Measurements from ENCODE around the gene ANGPTL5.
"Not testable (repeated sequence)": the region's sequence is repeated elsewhere in the genome, so short reads cannot be mapped to it uniquely, and the experiment has no call there.

ANGPTL5 gene

DNA sequence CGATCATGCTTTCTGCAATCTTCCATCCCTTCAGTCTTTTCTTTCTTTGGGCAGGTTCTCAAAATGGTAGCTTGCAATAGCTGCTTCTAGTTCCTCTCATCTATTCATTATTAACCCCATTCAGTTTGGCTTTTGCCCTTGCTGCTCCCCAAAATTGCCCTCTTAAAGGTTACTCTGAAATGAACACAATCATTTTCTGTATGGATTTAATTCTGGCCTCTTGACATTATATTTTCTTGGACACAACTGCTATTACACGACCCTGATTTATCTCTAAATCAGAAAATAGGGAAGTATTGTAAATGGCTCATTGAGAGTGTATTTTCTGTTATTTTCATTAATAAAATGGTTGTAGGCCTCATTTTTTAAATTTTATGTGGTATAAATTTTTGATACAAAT, at the start of gene ANGPTL5:
ANGPTL5 (minus strand) TSS at position 101 of the 400 bp plus-strand sequence. CDS start 8,613 bp downstream, outside the sequence.
- DNase-seq: no peak

DNA sequence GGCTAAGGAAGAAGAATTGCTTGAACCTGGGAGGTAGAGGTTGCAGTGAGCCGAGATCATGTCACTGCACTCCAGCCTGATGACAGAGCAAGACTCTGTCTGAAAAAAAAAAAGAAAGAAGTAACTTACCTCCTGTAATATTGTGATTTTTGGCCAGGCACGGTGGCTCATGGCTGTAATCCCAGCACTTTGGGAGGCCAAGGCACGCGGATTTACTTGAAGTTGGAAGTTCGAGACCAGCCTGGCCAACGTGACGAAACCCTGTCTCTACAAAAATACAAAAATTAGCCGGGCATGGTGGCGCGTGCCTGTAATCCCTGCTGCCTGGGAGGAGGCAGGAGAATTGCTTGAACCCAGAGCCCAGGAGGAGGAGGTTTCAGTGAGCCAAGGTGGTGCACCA, 47.9 kb upstream of the ANGPTL5 start:
- not testable (repeated sequence) for DNase-seq

DNA sequence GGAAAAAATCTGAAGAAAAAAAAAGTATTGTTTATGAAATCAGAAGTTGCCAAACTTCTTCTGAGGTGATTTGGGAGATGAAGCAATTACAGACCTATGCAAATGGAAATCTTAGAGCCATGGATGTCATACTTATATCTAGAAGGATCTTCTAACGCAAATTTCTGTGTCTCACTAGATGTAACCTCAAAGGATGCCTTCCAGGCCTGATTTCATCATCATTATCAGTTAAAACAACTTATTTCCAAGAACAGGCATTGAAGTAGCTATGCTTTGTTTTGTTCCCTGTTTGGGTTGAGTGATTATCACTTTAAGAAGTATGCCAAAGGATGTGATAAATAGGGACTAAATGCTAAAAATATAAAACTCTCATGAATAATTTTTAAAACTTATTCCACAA, 43.9 kb upstream of the ANGPTL5 start:
- DNase-seq: no peak

DNA sequence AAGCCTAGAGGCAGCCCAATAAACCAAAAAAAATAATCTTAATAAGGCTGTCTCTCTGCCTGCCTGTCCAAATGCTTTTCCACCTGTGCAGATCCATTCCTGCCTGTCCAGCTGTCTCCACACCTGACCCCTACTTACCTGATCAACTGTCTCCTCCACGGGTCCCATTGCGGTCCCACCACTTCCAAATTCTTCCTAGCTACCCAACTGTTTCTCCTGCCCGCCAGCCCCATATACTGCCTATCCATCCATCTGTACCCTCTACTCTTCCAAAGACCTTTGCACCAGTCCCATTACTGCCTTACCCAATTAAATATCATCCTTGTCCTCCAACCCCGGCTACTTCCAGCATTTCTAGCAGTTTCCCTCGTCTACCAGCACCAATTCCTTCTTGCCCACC, 39.4 kb upstream of the ANGPTL5 start:
- no peak for DNase-seq

DNA sequence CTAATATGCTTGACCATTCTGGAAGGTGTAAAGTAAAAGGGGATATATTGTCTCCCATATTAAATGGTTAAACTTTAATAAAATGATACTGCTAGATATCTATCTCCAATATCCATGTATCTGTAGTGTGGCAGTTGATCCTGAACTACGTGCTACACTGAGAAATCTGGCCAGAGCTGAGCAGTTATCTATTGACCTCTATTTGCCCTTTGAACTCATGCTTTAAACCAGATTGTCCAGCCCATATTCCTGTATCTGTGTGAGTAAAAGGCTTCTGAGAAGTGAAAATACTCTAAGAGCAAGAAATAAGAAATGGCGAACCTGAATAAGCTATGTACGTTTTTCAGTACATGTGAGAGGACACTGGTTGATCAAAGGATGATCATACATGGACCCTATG, 39.0 kb upstream of the ANGPTL5 start:
- no peak for DNase-seq

DNA sequence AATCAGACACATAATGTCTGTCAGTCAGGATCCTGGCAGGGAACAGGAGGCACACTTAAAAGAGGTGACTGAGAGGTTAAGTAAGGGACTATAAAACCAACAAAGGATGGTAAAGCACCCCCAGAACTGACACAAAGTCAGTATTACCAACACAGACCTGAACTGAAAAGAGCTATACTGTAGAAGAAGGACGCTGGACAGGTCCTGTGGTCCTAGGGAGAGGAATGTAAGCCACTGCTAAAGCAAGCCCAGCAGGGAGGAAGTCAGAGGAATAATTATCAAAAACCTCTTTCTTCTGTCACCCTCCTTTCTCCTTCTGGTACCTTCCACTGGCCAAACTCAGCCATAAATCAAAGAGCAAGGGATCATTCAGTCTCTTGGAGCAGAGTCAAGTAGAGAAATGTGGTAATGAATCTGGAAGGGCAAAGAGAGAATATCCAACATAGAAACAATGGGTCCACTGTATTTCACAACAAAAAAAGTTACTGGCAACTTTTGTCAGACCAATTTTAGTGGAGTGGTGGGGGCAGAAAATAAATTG, 33.4 kb upstream of the ANGPTL5 start:
- no peak for DNase-seq

DNA sequence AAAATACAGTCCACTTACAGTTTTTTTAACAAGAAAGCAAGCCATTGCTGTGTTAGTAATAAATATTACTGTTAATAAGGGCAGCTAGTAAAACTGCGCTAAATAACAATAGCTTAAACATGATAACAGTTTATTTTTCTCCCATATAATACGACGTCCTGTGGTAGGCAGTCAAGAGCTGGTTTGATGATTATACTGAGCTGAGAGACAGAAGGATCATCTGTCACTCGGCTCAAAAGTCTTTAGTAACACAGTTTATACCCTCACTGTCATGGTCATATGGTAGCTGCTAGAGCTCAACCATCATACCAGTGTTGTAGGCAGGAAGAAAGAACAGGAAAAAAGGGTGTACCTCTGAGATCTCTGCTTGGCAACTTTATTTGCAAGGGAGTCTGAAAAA, 29.1 kb upstream of the ANGPTL5 start:
- DNase-seq: no peak

DNA sequence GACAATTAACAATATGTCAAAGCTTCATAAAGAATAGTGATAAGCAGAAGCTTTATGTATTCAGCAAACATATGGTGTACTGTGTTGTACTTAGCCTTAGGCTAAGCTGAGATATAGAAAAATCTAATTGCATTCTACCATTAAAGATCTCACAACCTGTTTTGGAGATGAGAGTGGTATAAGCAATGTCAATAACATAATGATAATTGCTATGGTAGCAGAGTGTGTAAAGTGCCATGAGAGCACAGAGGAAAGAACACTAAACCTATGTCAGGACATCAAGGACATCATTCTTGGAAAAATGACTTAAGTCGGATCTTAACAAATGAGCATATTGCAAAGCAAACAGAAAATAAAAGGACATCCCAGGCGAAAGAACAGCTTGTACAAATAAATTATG, 28.6 kb upstream of the ANGPTL5 start:
- no peak for DNase-seq

DNA sequence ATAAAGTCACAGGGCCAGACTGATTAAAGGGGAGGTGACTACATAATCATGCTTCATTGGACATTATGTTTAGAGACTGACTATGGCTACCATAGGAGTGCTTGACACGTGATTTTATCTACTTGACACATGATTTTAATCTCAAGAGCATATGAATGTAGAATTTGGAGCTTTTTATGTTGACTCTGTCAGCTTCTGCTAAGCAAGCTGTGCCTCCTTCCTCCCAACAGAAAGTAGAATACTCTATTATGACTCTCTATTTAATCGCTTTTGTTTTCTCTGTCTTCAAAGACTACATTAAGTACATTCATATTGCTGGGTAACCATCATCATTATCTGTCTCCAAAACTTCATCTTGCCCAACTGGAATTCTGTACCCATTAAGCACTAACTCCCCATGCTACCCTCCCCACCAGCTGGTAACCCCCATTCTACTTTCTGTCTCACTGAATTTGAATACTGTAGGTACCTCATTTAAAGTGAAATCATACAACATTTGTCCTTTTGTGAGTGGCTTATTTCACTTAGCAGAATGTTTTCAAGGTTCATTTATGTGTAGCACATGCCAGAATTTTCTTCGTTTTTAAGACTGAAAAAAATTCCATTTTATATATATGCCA, 24.7 kb upstream of the ANGPTL5 start:
- DNase-seq: no peak

DNA sequence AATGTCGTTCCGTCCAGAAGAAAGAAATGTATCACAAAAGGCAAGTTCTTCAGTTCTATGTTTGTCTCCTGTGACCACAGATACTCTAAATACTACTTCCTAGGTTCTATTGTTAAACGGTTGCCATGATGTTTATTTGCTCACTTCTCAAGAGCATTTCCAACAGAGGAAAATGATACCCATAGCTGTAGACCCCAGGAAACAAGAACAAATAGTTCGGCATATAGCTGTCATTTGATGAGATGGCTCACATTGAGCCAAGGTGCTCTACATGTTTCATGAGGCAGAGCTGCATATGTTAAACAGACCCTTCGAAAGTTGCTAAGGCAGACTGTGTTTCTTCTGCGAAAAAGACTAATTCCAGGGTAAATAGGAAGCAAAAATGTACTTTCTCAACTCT, 15.4 kb upstream of the ANGPTL5 start:
- DNase-seq: no peak

DNA sequence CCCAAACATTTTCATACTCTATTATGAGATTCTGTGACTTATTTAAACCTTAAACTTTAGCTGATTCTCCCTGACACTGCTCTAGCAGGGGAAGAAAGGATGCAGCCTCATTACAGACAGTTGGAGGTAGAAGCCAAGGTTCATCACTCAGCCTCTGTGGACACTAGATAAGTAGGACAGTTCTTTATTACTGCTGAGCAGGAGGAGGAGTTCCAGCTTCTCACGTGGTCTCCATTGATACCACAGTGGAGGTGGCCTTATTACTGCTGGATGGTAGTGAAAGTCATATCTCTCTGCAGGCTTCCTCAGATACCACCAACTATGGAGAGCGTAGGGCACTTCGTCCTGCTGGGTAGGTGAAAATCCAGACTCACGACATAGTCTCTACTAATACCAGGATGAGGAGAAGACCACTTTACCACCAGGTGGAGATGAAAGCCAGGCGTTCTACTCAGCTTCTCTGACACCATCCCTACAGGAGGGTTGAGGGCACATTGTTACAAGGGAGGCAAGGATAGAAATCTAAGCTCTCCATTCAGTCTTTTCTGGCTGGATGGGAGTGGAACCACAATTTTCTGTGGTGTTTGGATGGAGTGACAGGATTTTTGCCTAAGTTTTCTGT, 13.1 kb upstream of the ANGPTL5 start:
- no peak for DNase-seq

DNA sequence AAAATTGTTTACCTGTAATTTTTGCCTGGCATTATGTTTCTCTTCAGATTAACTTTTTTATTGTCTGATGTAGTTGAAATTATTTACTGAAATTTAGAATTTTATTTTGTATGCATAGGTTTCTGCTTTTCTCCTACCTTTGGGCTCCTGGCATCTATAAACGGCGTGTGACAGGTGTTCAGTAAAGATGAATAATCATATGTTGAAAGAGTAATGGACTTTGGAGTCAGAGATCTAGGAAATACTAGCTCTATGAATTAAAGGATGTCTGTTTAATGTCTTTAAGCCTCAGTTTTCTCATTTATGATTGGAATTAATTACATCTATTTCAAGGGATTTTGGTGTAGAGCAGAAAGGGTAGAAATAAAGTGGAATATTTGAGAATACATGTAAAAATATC, 7.2 kb upstream of the ANGPTL5 start:
- no peak for DNase-seq

DNA sequence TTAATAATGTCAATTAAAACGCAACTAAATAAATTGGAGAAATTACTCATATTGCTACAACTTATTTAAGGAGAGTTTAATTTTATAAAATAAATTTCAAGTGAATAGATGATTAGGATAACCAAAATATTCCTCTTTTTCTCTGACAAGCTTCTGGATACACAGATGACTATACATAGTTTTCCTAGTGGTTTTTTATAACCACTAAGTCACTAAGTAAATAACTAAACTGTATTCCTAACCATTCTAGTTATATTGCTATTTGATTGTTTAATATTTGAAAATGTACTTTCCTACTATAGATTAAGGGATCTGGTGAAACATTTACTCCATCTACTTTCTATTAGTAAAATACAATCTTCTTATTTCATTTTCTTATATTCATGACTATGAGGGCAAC, 4.7 kb upstream of the ANGPTL5 start:
- DNase-seq: no peak

DNA sequence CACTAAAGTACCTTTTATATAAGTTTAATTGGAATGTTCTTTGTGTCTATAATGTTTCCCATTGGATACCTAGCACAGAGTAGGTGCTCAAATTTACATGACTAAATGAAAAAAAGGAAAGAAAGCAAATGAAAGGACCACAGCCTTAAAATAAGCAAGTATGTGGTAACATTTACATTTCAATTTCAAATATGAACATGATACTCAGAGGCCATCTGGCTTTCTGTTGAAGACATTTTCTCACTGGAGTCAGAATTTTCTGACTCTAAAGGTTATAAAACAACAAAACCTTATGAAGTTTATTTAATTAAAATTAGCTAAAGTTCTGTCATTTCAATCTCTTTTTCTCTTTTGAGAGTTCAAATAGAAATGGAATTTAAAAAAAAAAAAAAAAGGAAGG, 904 bp upstream of the ANGPTL5 start:
- no peak for DNase-seq

DNA sequence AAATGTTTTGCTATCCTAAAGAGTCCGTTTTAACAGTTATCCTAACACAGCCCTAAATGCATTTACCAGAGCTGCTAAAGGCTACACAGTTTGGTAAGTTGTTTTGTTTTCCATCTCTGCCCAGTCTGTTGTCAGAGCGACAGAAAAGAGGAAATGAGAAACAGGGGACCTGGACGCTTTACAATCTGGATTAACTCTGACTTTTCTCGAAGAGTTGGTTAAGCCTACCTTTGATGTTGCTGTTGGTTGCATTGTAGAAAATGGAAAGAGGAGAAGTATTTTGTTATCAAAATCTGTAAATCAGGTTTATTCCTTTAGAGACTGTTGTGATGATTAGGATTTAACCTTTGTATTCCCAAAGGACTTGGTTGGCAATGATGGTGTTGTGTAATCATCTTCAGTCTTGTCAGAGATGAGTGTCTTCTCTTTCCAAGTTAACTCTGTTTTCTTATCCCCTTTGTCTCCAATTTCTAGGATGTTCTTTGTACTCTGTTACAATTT, 481 bp downstream of the ANGPTL5 start:
- no peak for DNase-seq

DNA sequence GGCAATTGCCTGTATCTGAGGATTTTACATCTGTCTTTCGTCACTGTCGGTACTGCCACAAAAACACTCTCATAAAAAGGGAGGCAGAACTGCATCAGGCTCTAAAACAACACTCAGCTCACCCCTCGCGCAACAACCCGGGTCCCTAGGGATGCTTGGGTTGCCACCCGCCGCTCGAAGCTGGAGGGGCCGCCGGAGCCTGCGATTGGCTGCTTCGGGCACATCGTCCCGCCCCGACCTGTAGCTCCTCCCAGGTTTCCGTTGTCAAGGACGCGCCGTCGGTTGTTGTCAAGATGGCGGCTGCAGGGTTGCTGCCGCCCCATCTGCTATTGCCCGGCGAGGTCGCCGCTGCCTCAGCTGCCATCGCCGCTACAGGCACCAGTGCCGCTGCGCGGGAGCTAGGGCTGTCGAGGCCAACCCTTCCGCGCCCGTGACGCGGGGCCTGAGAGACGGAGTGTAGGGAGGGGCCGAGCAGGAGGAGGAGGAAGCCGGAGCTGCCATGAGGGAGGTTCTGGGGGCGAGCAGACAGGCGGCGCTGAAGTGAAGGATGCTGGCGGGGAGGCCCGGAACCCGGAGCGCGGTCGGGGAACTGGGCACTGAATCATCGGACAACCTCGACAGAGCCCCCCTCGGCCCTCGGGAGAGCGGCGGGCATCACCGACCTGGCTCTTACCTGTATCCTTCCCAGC, 1.4 kb downstream of the ANGPTL5 start, which contains the start of gene CEP126:
CEP126 (plus strand) TSS at position 273 of the 689 bp plus-strand sequence; CDS start at position 548, 275 bp downstream.
- DNase-seq: peak; percentile 93 to 94

DNA sequence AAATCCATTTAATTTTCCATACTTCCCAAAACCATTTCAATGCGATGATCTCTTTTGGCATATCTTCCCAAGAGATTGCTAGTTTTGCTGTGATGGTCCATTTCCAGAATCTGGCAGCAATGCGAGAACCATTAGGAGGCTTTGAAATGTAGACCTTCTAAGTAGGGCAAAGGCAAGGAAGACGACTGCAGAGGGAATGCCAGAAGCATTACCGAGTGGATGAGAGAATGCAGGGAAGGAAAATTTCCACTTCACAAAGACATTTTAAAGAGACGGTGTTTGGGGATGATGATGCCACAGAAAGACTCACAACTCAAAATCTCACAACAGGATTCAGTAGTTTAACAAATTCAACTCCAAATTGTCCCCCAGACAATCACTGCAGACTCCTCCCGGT, 2.0 kb downstream of the ANGPTL5 start:
- no peak for DNase-seq

DNA sequence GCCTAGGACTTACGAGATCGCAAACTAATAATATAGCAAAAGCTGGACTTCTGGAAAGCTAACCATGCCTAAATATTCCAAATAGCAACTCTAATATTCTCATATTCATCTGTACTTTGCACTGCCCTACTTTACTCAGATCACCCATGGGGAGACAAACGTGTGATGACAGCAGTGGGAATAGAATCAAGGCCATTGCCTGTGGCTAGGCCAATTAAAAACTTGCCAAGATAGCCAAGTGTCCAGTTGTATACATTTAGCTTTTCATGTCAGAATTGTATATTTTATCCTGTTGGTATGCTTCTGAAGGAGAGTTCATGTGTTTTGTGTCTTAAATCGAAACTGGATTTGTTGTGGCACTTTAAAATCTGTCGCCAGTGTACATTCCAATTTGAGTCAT, 2.7 kb downstream of the ANGPTL5 start:
- no peak for DNase-seq

DNA sequence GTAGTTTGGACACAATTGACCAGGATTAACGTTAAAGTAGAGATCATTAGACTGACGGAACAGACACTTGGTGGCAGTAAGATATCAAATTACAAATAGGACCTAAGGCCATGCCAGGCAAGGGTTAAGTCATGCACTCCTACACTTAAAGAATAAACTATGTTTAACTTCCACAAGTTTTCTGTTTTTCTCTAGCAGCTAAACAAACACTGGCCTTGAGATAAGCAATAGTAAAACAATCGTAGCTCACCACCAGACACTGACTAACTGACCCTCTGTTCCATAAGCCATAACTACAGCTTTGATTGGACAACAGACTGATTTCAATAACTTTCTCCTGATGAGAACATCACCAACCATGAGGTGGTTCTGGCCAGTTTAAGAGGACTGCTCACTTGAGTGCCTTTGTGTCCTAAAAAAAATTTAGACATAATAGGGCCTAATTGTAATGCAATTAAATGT, 3.5 kb downstream of the ANGPTL5 start:
- DNase-seq: no peak

DNA sequence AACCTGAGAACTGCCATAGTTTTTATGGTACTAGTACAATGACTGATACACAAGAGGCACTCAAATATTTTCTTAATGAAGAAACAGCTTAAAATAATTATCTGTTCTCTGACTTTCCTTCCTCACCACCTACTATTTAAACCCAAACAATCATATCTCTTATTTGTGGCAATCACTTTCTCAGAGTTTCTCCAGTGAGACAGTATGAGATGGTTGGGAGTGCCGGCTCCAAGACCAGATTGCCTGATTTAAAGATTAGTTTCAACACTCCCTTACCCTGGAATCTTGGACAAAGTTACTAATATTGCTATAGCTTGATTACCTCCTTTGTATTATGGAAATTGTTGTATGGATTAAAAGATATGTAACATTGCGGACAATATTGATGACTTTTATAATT, 7.2 kb downstream of the ANGPTL5 start:
- DNase-seq: no peak

DNA sequence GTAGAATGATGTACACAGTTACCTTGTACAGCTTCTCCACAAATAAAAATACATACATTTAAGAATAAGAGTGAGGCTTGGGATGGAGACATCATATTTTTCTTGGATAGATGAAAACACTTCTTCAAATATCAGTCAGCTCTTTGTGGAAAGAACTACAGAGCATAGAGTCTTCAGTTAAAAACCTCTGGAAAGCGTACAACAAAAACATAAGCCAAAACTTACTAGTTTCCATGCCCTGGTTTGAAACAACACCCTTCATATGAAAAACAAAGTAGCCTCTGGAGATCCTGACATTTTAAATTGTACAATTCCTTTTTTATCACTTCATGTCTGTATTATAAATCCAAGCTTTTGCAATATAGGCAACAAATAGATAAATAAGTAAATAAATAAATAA, 8.5 kb downstream of the ANGPTL5 start:
- no peak for DNase-seq

DNA sequence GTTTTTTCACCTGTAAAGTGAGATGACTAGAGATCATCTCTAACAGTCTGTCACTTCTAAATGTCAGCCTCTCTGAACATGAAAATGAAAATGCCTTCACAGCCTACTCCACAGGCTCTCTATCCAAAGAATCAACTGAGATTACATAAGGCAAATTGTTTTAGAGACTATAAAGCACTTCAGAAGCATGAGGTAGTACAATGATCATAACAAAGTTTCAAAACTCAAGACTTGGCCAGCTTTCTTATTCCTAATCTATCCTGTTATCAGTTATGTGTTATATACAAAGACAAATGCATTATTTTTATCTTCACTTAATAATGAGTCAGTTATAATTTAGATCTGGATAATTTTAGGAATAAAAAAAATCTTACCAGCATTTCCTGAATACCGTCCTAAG, 21.8 kb downstream of the ANGPTL5 start:
- DNase-seq: no peak

DNA sequence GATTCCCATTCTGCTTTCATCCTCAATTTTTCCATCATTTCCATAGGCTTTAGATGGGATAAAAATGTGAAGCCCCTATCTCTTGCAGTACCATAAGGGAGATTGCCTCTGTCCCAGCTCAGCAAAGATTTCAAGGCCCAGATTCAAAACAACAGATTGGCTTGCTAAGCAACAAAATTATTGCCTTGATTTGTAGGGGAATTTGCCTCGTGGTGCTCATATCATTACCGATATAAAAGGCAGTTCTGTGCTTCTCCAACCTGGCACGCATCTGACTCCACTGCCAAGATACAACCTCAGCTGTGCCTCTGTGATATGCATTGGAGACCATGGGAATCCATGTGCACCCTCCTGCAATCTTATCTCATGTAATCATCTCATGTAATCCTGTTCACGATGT, 26.6 kb downstream of the ANGPTL5 start:
- no peak for DNase-seq

DNA sequence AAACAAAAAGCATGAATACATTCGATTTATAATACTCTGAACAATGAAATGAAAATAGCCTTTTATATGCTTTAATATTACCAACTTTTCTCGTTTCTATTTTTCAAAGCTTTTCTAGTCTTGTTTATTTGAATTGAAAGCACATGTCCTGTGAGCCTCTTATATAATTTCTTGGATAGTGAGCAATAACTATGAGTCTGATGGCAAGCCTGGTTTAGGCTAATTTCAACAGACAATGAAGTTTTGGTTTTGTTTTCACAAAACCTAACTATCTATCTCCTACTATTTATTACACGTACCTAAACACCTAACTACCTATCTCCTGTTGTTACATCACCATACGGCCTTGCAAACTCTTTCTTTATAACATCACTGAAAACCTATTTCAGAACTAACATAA, 30.7 kb downstream of the ANGPTL5 start:
- no peak for DNase-seq

Measured in stimulated activated CD4-positive, alpha-beta T cell treated with anti-CD3 and anti-CD28 coated beads, Interleukin-2, amount 100 ng/mL, for 24 hours (primary cell).